ENCODE results near the gene PRTG. TPM values are rescaled to one million over a fixed set of nuclear protein-coding genes. Genes with fewer than 3 reads are reported as not detected.

PRTG gene
- total and polyA plus RNA-seq, 12 donors = 0.40 to 4.3 (median 2.8) TPM

DNA sequence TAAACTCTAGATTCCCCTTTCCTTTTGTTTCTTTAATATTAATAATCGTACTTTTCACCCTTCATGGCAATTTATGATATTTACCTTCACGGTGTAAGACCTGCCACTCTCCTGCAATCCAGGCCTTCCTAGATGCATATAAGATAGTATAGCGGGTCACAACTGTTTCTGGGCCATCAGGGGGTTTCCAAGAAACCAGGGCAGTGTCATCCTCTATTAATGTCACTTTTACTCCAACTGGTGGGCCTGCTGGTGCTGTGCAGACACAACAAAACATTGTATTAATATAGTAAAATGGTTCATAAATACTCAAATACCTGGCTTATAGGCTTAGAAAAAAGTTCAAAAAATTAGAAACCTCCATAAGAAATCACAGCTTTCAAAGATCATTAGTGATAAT lies 105.9 kb downstream of the PRTG start:
- Histone ChIP-seq H3K27ac (no peak overlapping the region), H3K9me3 (replicated peaks in 1 of 3) (no peaks in the 10 kb centered on the region), H3K4me1 (replicated peaks in 1 of 2) (no peaks in the 10 kb centered on the region), H3K36me3 (replicated peaks in 1 of 2) (no peaks in the 10 kb centered on the region), H3K4me3 (no peak overlapping the region), H3K27me3 (no peaks in the 10 kb centered on the region)
- intact Hi-C loops (cut with DNase I) = no loop called here
- WGBS, 4 donors = 89 to 96% (median 92%) methylated on average over 3 of the region's 3 CpGs
- DNase-seq = no peak
- TF ChIP-seq POLR2A (IDR thresholded peaks at IDR 0.05) (no peak), CTCF (IDR thresholded peaks at IDR 0.05) (no peak)

DNA sequence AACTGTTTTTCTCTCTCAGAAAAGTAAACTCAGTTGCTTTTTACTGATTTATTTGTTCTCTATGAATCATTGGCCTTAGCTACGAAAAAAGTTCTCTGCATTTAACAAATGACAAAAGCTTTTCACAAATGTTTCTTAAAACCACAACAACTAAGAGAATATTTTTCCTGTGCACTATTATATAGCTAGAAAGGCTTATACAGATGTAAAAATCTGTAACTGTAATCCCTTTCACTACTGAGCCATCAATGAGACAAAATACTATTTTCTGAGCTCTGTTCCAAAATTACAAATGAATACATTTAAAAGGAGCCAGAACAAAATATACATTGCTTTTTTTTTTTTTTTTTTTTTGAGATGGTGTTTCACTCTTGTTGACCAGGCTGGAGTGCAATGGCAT lies 109.2 kb downstream of the PRTG start:
- no peaks in the 10 kb centered on the region for H3K9me3 ChIP-seq (replicated peaks in 1 of 3)
- H3K27me3 ChIP-seq = no peaks in the 10 kb centered on the region
- H3K36me3 ChIP-seq (replicated peaks in 1 of 2) = no peaks in the 10 kb centered on the region
- H3K4me1 ChIP-seq (replicated peaks in 1 of 2) = no peaks in the 10 kb centered on the region
- intact Hi-C loops (cut with DNase I) = no loop called here
- H3K27ac ChIP-seq = no peak overlapping the region
- DNase-seq = no peak
- 74 to 85% (median 80%) methylated on average over 1 of the region's 1 CpG for WGBS, 4 donors
- TF ChIP-seq CTCF (IDR thresholded peaks at IDR 0.05) (no peak), POLR2A (IDR thresholded peaks at IDR 0.05) (no peak)
- H3K4me3 ChIP-seq = no peak overlapping the region

- no peaks in the 10 kb centered on the region for H3K4me1 ChIP-seq (replicated peaks in 1 of 2)
Observed at GRCh38 chr15:55632434-55632833, 110.5 kb downstream of the PRTG start.

GRCh38 chr15:55630858-55631257 lies 112.1 kb downstream of the PRTG start:
- Histone ChIP-seq H3K4me1 (replicated peaks in 1 of 2) (no peaks in the 10 kb centered on the region), H3K36me3 (replicated peaks in 1 of 2) (no peaks in the 10 kb centered on the region), H3K4me3 (no peak overlapping the region), H3K27me3 (no peaks in the 10 kb centered on the region), H3K27ac (no peak overlapping the region), H3K9me3 (replicated peaks in 1 of 3) (no peaks in the 10 kb centered on the region)
- 71 to 83% (median 76%) methylated on average over 3 of the region's 3 CpGs for WGBS, 4 donors
- intact Hi-C loops (cut with DNase I) = no loop called here
- DNase-seq = no peak
- TF ChIP-seq CTCF (IDR thresholded peaks at IDR 0.05) (no peak), POLR2A (IDR thresholded peaks at IDR 0.05) (no peak)

More at GRCh38 chr15:55632434-55632833, 110.5 kb downstream of the PRTG start:
- intact Hi-C loops (cut with DNase I) = no loop called here
- no peaks in the 10 kb centered on the region for H3K27me3 ChIP-seq
- no peaks in the 10 kb centered on the region for H3K9me3 ChIP-seq (replicated peaks in 1 of 3)
- no peak for DNase-seq
- TF ChIP-seq CTCF (IDR thresholded peaks at IDR 0.05) = no peak
- TF ChIP-seq POLR2A (IDR thresholded peaks at IDR 0.05) = no peak
- no peak overlapping the region for H3K4me3 ChIP-seq
- WGBS, 4 donors = 93 to 98% (median 95%) methylated on average over 2 of the region's 2 CpGs
- no peak overlapping the region for H3K27ac ChIP-seq
- H3K36me3 ChIP-seq (replicated peaks in 1 of 2) = no peaks in the 10 kb centered on the region

All from adrenal gland (tissue), 12 donors.